Embryonic facial prominence (tissue), 1 donor: ENCODE results near the gene C3orf70.
"Not testable (repeated sequence)": the region's sequence is repeated elsewhere in the genome, so short reads cannot be mapped to it uniquely, and the experiment has no call there.

Experiments used
- DNase-seq: peaks from one replicate; pipeline ENCODE4 v3.0.0-alpha.2; 2016; ENCODE audit errors: extremely low spot score

C3orf70 gene

DNA sequence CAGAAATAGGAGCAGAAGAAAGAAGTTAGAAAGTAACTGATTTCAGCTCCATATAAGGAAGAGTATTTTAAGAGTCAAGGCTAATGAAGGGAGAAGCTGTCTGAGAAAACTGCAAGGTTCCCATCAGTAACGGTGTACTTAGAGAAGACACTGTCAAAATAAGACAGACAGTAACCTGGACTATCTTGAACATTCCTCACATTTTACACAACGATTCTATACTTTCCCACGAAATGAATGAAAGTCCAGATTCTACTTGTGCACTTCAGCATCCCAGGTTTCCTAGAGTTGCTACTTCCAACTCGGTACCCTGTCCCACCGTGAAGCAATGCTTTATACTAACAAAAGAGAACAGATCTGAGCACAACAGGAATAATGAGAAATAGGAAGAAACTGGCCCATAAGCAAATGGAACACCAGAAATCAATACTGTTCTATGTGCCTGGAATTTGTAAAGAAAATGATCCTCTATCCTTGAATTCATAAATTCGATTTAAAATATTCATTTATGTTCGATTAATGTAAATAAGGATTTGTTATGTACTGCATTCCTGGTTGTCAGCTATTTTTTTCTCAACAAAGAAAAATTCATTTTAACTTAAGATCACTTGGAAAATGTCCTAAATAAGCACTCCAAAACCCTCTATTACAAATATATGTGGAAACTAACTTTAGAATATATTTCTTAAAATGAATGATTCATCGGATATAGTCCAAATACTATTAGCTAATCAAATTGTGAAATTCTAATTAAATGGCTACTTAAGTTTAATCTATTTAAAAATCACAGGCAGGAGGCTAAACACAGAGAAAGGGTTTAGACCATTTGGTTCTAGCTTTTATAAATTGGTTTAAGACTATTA, 1.5 kb downstream of the C3orf70 start:
- DNase-seq = no peak

DNA sequence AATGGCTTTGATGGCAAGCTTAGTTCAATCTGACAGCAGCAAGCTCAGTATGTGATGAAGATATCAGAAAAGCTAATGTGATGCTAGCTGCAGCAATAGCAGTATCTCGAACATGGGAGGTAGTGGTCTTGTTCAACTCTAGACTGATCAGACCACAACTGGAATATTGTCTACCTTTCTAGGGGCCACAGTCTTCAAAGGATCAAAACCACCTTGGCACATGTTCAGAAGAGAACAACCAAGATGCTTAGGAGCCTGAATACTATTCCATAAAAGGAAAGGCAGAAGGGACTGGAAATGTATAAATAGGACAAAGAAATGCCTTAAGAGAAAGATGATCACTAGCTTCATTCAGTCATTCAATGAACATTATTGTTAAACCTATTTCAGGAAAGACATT, 2.3 kb downstream of the C3orf70 start:
- DNase-seq = no peak

DNA sequence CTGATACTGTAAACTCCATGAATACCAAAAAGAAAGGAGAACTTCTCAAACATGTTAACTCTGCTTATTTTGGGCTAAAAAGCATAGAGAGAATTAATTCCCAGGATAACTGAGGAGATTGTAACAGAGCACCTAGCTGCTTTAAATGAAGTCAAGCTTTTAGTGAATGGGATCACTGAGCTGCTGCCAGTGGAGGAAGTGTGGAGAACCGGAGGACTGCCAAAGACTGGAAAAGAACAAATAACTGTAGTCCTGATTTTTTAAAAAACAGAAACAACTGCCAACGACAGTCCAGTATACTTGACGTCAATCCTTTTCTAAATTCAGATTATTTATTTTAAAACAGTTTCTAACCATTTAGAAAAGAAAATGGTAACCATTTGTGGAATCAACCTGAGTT, 3.3 kb downstream of the C3orf70 start:
- no peak for DNase-seq

DNA sequence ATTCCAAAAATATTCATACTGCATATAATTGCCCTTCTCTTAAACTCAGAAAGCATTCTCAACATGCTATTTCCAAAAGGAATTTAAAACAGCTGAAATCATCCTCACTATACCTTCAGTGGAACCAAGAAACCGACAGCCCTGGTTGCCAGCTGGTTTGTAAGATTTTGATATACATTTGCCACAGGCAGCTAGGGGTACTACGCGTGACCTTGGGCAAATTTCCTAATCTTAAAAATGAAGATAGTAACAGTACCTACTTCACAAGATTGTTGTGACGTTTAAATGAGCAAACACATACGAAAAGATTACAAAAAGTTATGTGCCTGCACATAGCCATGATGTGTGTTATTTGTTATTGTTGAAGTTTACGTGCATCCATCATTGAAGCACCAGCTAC, 7.3 kb downstream of the C3orf70 start:
- DNase-seq = no peak

DNA sequence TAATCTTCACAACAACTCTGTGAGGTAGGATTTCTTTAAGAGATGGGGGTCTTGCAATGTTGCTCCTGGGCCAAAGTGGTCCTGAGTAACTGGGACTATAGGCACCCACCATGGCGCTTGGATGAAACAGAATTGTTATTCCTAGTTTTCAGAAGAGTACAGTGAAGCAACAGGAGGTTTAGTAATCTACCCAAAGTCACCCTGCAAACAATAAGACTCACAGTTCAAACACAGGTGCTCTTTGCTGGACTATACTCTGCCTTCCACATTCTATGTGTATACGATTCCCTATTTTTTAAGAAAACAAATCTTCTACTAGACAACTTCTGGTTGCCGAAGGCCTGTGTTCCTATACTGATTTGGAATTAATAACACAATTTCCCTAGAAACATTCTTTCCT, 8.1 kb downstream of the C3orf70 start:
- no peak for DNase-seq

DNA sequence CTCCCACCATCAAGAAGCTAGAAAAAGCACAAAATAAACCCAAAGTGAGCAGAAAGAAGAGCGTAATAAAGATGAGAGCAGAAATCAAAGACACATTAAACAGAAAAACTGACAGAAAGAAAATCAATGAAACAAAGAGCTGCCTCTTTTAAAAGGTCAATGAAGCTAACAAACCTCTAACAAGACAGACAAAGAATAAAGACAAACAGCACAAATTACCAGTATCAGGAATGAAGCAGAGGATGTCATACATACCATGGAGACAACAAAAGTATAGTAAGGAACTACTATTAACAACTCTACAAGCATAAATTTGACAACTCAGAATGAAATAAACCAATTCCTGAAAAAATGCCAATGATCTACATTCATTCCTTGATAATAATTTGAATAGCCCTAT, 15.0 kb downstream of the C3orf70 start:
- DNase-seq = no peak

DNA sequence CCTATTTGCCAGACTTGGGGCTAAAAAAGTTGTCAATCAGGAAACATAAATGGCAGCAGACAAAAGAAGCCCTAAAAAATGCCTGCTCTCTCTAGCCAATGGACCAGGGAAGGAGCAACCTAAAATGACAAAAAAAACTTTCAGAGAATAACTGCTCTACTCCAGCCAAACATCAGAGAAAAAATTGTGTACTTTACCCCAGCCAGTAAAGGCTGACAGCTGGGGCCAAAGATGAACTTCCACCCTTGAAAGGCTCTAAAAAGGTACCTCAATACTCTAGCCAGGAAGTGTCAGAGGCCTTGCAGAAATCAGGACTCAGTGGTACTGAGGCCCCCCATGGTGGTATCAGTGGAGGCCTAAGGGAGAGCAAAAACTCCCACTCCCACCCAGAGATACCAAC, 18.4 kb downstream of the C3orf70 start:
- DNase-seq = no peak

DNA sequence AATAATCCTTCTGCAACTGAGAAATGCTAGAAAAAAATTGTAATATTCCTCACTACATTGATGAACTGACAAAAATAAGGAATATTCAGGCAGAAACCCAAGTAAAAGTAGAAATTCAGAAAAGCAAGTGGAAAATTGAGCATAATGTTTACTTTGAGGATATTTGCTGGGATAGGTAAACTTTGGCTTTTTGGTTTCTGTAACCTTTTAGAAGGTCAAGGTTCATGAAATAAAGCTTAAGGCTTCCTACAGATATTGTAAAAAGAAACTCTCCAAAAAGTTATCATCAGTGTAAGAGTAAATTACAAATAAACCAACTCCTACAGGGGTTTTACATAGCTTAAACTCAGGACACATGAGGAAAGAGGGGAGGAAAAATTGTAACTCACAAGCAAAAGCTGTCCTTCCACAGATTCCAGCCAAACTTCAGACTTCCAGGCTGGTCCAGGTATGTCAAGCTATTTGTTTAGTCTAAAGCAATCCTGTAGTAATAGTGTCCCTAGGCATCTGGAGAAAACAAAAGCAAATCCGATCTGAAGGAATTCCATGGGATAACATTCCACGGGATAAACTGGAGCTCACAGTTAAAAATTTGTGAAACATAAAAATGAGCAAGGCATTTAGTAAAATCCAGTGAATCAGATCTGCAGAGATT, 21.1 kb downstream of the C3orf70 start:
- DNase-seq = no peak

DNA sequence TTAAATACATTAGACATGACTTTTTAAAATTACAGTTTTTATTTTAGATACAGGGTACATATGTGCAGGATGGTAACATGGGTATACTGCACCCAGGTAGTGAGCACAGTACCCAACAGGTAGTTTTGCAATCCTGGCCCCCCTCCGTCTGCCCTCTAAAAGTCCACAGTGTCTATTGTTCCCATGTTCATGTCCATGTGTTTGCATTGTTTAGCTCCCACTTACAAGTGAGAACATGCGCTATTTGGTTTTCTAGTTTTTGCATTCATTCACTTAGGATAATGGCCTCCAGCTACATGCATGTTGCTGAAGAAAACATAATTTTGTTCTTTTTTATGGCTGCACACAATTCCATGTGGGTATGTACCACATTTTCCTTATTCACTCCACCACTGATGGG, 23.8 kb downstream of the C3orf70 start:
- no peak for DNase-seq

DNA sequence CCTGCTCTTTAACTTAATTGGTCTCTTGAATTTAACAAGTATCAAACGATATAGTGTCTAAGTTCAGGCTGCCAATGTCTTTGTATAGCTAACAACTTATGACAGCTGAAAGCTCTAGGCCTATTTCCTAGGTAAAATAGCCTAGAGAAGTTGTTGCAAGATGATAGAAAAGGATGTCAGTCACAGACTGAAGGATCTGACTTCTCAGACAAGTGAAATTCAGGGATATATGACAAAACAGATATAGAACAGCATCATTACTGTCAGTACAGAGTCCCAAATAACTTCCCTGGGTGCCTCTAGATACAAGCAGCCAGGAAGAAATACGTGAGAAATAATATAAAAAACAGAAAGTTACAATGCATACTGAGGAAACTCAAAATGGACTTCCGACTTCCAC, 26.7 kb downstream of the C3orf70 start:
- DNase-seq = no peak

DNA sequence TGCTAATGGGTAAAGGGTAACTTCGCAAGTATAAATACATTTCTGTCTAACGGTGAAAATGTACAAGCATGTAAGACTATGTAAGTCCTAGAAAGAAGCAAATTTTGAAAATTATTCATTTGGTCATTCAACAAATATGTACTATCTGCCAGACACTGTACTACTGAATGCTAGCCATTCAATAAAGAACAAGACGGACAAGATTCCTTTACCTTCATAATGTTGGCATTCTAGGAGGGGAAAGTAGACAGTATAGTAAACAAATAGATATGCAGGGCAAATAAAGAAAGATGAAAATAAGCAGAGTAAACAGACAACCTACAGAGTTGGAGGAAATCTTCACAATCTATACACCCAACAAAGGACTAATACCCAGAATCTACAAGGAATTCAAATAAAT, 32.7 kb downstream of the C3orf70 start:
- no peak for DNase-seq

DNA sequence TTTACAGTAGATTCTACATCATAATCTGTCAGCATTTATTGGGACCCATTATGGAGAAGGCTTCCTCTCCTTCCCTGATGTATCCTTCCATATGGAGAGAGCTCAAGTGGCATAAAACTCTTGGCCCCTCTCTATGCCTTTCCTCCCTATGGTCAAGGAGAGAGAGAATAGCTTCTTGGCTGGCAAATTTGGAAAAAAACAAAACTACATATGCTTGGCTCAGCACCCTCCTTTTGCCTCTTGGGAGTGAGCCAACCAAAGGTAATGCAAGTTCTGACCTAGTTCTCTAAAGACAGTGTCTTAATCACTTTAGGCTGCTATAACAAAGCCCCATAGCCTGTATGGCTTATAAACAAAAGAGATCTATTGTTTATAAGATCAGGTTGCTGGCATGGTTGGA, 37.5 kb downstream of the C3orf70 start:
- no peak for DNase-seq

DNA sequence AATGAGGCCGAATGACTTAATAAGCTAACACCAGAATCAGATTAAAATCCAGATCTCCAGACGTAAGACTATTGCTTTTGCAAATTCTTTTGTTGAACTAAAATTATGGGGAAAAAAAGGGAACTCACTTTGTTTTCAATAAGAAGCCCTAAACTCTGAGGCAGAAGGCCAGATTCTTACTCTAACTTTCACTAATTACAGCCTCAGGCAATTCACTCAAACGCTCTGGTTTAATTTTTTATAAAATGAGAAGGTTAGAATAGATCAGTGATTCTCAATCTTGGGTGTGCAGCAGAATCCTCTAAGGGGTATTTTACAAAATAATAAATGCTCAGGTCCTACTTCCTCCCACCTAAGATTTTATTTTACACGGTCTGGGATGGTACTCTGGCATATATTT, 38.1 kb downstream of the C3orf70 start:
- no peak for DNase-seq

DNA sequence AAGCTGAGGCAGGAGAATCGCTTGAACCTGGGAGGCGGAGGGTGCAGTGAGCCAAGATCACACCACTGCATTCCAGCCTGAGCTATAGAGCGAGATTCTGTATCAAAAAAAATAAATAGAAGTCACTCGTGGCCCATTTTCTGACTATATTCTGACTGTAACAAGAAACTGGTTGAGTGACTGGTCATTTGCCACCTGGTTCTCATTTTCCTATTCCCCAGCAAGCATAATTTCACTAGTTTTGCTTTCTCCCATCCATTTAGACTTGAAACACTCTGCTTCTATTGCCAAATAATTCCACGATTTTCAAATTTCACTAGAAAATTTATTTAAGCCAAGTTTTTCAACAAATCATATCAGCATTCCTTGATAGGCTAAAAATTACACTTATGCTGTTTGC, 40.7 kb downstream of the C3orf70 start:
- DNase-seq = no peak

DNA sequence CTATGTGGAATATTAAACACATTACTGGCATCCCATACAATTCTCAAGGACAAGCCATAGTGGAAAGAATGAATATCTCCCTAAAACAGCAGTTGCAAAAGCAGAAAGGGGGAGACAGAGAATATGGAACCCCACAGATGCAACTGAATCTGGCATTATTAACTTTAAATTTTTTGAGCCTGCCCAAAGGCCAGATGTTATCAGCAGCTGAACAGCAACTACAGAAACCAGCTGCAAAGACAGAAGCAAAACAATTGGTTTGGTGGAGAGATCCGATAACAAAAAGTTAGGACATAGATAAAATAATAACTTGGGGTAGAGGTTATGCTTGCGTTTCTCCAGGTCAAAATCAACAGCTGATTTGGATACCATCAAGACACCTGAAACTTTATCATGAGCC, 43.8 kb downstream of the C3orf70 start:
- not testable (repeated sequence) for DNase-seq

DNA sequence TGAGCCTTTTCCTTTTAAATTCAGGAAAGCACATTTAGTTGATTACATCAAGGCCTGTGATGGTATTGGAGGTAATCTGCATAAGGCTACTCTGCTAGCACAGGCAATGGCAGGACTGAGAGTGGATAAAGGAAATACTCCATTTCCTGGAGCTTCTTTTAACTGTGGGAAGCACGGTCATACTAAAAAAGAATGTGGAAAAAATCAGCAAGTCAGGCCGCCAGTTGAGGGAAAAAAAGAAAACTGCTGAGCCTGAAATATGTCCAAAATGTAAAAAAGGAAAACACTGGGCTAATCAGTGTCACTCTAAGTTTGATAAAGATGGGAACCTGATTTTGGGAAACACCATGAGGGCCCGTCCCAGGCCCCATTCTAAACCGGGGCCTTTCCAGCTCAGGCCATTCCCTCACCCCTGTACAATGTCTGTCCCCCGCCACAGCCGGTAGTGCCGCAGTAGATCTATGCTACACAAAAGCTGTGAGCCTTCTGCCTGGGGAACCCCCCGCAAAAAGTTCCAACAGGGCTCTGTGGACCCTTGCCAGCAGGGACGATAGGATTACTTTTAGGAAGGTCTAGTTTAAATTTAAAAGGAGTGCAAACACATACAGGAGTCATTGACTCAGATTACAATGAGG, 46.5 kb downstream of the C3orf70 start:
- DNase-seq = not testable (repeated sequence)

DNA sequence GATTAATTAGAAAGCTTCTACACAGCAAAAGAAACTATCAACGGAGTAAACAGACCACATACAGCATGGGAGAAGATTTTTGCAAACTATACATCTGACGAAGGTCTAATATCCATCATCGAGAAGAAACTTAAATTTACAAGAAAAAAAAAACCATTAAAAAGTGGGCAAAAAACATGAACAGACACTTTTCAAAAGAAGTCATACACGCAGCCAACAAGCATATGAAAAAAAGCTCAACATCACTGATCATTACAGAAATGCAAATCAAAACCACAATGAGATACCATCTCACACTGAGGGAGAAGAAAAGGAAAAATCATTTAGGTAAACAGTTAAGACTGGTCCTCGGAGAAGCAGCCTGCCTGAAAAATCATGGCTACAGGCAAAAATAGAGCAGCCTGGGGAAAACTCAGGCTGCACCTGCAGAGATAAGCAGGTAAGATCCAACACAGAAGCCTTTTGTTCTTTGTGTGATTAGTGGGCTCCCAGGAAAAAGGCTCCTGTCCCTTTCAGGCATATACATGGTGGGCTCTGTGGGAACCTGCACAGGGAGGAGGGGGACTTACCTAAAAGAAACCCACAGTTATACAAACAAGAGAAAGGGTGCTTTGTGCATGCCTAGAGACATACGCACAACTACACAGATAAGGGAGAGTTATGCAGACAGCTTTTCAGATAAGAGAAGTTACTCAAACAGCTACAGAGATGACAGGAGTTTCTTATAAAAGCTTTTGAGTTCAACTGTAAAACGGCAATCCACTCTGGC, 49.3 kb downstream of the C3orf70 start:
- no peak for DNase-seq

DNA sequence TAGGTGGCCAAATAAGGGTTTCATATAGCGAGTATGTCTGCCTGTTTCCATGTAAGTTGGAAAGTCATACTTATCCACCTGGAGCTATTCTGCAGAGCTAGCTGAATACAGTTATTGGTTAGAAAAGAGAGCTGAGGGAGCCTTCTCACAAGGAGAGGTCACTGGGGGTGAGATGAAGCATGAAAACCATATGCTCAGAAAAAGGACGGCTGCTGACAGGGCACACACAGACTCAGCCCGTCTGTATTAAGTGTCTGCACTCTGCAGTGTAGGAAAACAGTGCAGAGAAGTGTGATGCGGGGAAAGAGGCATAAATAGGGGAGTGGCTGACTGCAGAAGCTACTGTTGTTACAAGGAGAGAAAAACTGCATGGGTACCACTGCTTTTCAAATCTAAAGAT, 58.2 kb downstream of the C3orf70 start:
- DNase-seq = no peak

DNA sequence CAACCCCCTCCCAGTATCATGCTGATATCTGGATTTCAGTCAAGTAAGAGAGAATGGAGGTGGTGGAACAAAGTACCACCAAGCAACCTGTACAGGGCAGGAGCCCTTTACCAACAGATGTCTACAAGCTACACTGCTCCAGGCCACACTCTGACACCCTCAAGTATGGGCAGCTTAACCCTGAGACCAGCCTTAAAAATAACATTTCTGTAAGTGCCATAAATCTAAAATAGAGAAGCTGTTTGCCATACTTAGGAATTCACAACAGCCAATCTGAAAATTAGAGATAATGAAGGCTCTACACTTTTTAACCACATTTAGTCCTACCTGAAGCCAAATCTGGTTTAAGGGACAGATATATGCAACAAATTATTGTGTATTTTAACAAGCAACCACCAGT, 59.7 kb downstream of the C3orf70 start:
- DNase-seq = no peak

DNA sequence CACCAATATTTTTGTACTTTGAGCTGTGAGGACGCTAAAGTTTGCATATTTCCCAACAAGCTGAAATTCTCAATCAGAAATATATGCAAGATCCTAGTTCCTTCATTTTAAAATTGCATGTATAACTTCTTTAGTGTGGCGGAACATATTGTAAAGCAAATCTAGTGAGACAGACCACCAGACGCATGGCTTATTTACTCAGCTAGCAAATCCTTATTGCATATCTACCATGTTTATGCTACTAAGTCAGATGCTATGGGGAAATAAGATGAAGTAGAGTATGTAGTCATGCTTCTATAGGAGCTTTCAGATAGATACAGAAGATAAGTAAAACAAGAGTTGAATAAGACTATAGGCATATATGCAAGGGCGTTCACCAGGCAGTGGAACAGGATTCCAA, 62.0 kb downstream of the C3orf70 start:
- no peak for DNase-seq

DNA sequence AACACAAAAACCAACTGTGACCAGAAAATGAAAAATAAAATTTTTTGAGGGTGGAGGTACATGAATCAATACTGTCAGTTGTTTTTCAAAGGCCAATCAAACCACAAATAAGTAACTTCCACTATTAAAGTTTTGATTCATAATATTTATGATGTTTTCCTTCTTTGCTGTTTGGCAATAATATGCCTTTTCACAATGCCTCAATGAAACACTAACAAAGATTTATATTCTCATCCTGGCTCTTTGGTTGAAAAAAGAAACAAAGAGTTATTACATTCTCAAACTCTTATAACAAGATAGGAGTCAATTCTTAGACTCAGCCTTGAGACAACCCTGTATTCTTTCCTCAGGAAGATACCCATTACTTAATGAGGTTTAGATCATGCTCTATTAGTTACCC, 63.1 kb downstream of the C3orf70 start:
- DNase-seq = no peak

DNA sequence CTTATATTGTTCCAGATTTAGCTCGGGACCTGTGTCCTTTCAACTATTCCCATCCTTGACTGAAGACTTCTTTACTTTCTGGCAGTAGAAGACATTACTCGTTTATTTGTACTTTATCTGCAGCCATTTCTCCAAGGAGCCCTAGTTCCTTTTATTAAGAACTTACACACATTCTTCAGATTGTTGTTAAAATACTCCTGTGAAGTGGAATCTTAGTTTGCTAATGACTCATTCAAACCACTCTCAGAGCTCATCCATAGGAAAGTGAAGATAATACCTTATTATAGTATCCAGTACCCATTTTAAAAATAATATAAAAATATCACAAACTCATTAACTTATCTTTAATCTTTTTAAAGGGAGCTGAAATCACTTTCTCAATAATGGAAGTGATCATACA, 63.5 kb downstream of the C3orf70 start:
- DNase-seq = no peak
